GM23248 (cell line): ENCODE data around the gene FBXL5. TPM values are rescaled to one million over a fixed set of nuclear protein-coding genes. Genes with fewer than 3 reads are reported as not detected.
"Not testable (repeated sequence)": the region's sequence is repeated elsewhere in the genome, so short reads cannot be mapped to it uniquely, and the experiment has no call there.

Experiments used
- DNase-seq: peaks from one replicate; pipeline ENCODE4 v3.0.0-alpha.2; 2015
- H2AFZ ChIP-seq: fragments of 200-600 bp; sonication (generic); 2 replicates; pipeline ENCODE4 v1.6.1; 2016; ENCODE audit warnings: antibody characterized with exemption
- H3F3A ChIP-seq: fragments of 200-600 bp; sonication (generic); 2 replicates; pipeline ENCODE4 v1.6.1; 2016; ENCODE audit warnings: mild to moderate bottlenecking, antibody characterized with exemption, mixed run types; ENCODE audit not compliant: insufficient read depth
- H3K27ac ChIP-seq: fragments of 200-600 bp; sonication (generic); 2 replicates; pipeline ENCODE4 v1.5.1; 2016; ENCODE audit warnings: mild to moderate bottlenecking
- H3K27me3 ChIP-seq: fragments of 200-600 bp; sonication (generic); replicated peaks from 2 replicates; pipeline ENCODE4 v1.6.1; 2016; ENCODE audit warnings: mild to moderate bottlenecking; ENCODE audit not compliant: insufficient read depth
- H3K36me3 ChIP-seq: fragments of 200-600 bp; sonication (generic); 2 replicates; pipeline ENCODE4 v1.6.1; 2016; ENCODE audit warnings: low read depth, mild to moderate bottlenecking
- H3K4me1 ChIP-seq: fragments of 200-600 bp; sonication (generic); 2 replicates; pipeline ENCODE4 v1.6.1; 2016; ENCODE audit warnings: mild to moderate bottlenecking; ENCODE audit not compliant: insufficient read depth
- H3K4me2 ChIP-seq: fragments of 200-600 bp; sonication (generic); one replicate; pipeline ENCODE4 v1.6.1; 2016; ENCODE audit warnings: mild to moderate bottlenecking; ENCODE audit not compliant: unreplicated experiment
- H3K4me3 ChIP-seq: fragments of 200-600 bp; sonication (generic); 2 replicates; pipeline ENCODE4 v1.5.1; 2016; ENCODE audit warnings: mild to moderate bottlenecking
- H3K79me2 ChIP-seq: fragments of 200-600 bp; sonication (generic); 2 replicates; pipeline ENCODE4 v1.6.1; 2016; ENCODE audit warnings: mild to moderate bottlenecking; ENCODE audit not compliant: insufficient read depth
- H3K9ac ChIP-seq: fragments of 200-600 bp; sonication (generic); 2 replicates; pipeline ENCODE4 v1.6.1; 2016; ENCODE audit warnings: mild to moderate bottlenecking
- H3K9me2 ChIP-seq: fragments of 200-600 bp; sonication (generic); 2 replicates; pipeline ENCODE4 v1.6.1; 2016; ENCODE audit warnings: mixed run types, mild to moderate bottlenecking, moderate library complexity; ENCODE audit not compliant: insufficient read depth
- H3K9me3 ChIP-seq: fragments of 200-600 bp; sonication (generic); one replicate; pipeline ENCODE4 v1.6.1; 2017; ENCODE audit warnings: low read depth
- H4K20me1 ChIP-seq: fragments of 200-600 bp; sonication (generic); 2 replicates; pipeline ENCODE4 v1.6.0; 2016; ENCODE audit not compliant: insufficient read depth
- EZH2 ChIP-seq: fragments of 200-600 bp; sonication (generic); IDR thresholded peaks from 2 replicates; pipeline ENCODE4 v1.6.1; 2018; ENCODE audit warnings: antibody characterized with exemption, mild to moderate bottlenecking; ENCODE audit not compliant: insufficient read depth, poor library complexity, severe bottlenecking
- EZH2phosphoT487 ChIP-seq: fragments of 200-600 bp; sonication (generic); IDR thresholded peaks from 2 replicates; pipeline ENCODE4 v1.6.1; 2018; ENCODE audit warnings: antibody characterized with exemption, moderate library complexity, mild to moderate bottlenecking, low read depth; ENCODE audit not compliant: insufficient read depth
- WGBS, 2 experiments: methylation state at CpG; one replicate each; pipeline ENCODE4 v1.1.6; 2015 to 2017; ENCODE audit warnings: low lambda C conversion rate in 2 of 2, low coverage in 1 of 2; ENCODE audit errors: missing lambda C conversion rate in 2 of 2; 5-methylcytosine and 5-hydroxymethylcytosine counted together
- in situ Hi-C: fragments of 300-500 bp; cut with MboI; formaldehyde crosslinking; loops from 2 replicates; pipeline ENCODE4 v1.15.0; 2020
- polyA plus RNA-seq: library from polyadenylated mRNA; unstranded; fragments of >200 nt; fragmentation: Nextera tagmentation; extraction: Ambion mirVana; gene quantifications from 2 replicates; pipeline ENCODE4 v1.2.1, GENCODE V29; 2016
- total RNA-seq: library from RNA; depleted of rRNA; stranded (reverse); fragments of >200 nt; shearing (Covaris generic); gene quantifications from 2 replicates; pipeline ENCODE4 v1.2.3, GENCODE V29; 2014

Gene FBXL5
- total and polyA plus RNA-seq, 2 experiments from 2014 or later = 55.6 to 82.7 TPM

GRCh38 chr4:15649914-15650545, 5.1 kb downstream of the FBXL5 start:
- Histone ChIP-seq H3K4me2 (peak overlapping the region; percentile 50), H3K9ac (no peak overlapping the region), H3K9me3 (no peaks in the 10 kb centered on the region), H3F3A (peaks cover 24% of the 10 kb centered on the region), H3K36me3 (no peaks in the 10 kb centered on the region), H3K9me2 (no peaks in the 10 kb centered on the region), H3K79me2 (peaks cover 97% of the 10 kb centered on the region), H3K4me3 (no peak overlapping the region), H3K27me3 (no peaks in the 10 kb centered on the region), H2AFZ (no peak overlapping the region), H3K4me1 (peaks cover 42% of the 10 kb centered on the region), H4K20me1 (peaks cover 30% of the 10 kb centered on the region; the same call in 1 of the 2 replicates), H3K27ac (no peak overlapping the region)
- WGBS, 2 experiments = 55 to 57% methylated on average over 5 of the region's 5 CpGs
- TF ChIP-seq EZH2phosphoT487 = no peak
- no peak for TF ChIP-seq EZH2
- in situ Hi-C loops = no loop called here
- DNase-seq = peak; percentile 70

- no peaks in the 10 kb centered on the region for H3K9me3 ChIP-seq
- no peak for DNase-seq
- H3K9ac ChIP-seq = no peak overlapping the region
- H3K27me3 ChIP-seq = no peaks in the 10 kb centered on the region
- H3K36me3 ChIP-seq = no peaks in the 10 kb centered on the region
- no peak overlapping the region for H3K4me2 ChIP-seq
- TF ChIP-seq EZH2 (no peak), EZH2phosphoT487 (no peak)
- H3K4me1 ChIP-seq = peaks cover 40% of the 10 kb centered on the region
- in situ Hi-C loops = no loop called here
- peaks cover 30% of the 10 kb centered on the region; the same call in 1 of the 2 replicates for H4K20me1 ChIP-seq
- H3K9me2 ChIP-seq = no peaks in the 10 kb centered on the region
- H3F3A ChIP-seq = peaks cover 14% of the 10 kb centered on the region
- H3K4me3 ChIP-seq = no peak overlapping the region
- 75 to 78% methylated on average over 2 of the region's 2 CpGs for WGBS, 2 experiments
- no peak overlapping the region for H2AFZ ChIP-seq
- peaks cover 100% of the 10 kb centered on the region for H3K79me2 ChIP-seq
- H3K27ac ChIP-seq = no peak overlapping the region
Measured at GRCh38 chr4:15648600-15648999, 6.6 kb downstream of the FBXL5 start.

- Histone ChIP-seq H3K27me3 (no peaks in the 10 kb centered on the region), H4K20me1 (peaks cover 3% of the 10 kb centered on the region; the same call in 1 of the 2 replicates), H3K36me3 (peaks cover 52% of the 10 kb centered on the region), H2AFZ (no peak overlapping the region), H3K4me2 (no peak overlapping the region), H3K9me2 (no peaks in the 10 kb centered on the region), H3K4me1 (no peaks in the 10 kb centered on the region), H3K79me2 (peaks cover 94% of the 10 kb centered on the region), H3K9me3 (no peaks in the 10 kb centered on the region), H3F3A (no peaks in the 10 kb centered on the region), H3K27ac (no peak overlapping the region), H3K9ac (no peak overlapping the region), H3K4me3 (no peak overlapping the region)
- WGBS, 2 experiments = 92 to 95% methylated on average over 6 of the region's 6 CpGs
- DNase-seq = no peak
- in situ Hi-C loops = no loop called here
- TF ChIP-seq EZH2 = no peak
- no peak for TF ChIP-seq EZH2phosphoT487
Measured at GRCh38 chr4:15638418-15638817, 16.7 kb downstream of the FBXL5 start.

GRCh38 chr4:15636818-15637217, 18.3 kb downstream of the FBXL5 start:
- H3K9me2 ChIP-seq = no peaks in the 10 kb centered on the region
- H4K20me1 ChIP-seq = peaks cover 3% of the 10 kb centered on the region; the same call in 1 of the 2 replicates
- DNase-seq = no peak
- H3K79me2 ChIP-seq = peaks cover 78% of the 10 kb centered on the region
- TF ChIP-seq EZH2 (no peak), EZH2phosphoT487 (no peak)
- H3K9ac ChIP-seq = no peak overlapping the region
- in situ Hi-C loops = no loop called here
- no peaks in the 10 kb centered on the region for H3F3A ChIP-seq
- no peaks in the 10 kb centered on the region for H3K27me3 ChIP-seq
- no peak overlapping the region for H3K27ac ChIP-seq
- no peak overlapping the region for H3K4me3 ChIP-seq
- H3K4me1 ChIP-seq = no peaks in the 10 kb centered on the region
- H3K36me3 ChIP-seq = peaks cover 52% of the 10 kb centered on the region
- no peaks in the 10 kb centered on the region for H3K9me3 ChIP-seq
- 96 to 97% methylated on average over 1 of the region's 1 CpG for WGBS, 2 experiments
- H3K4me2 ChIP-seq = no peak overlapping the region
- H2AFZ ChIP-seq = no peak overlapping the region

GRCh38 chr4:15617407-15617806, 37.8 kb downstream of the FBXL5 start:
- H2AFZ ChIP-seq, H3K9me2 ChIP-seq, H3K4me1 ChIP-seq, in situ Hi-C loops, H3K4me3 ChIP-seq, H3K27ac ChIP-seq, H4K20me1 ChIP-seq, H3K9ac ChIP-seq, H3F3A ChIP-seq, H3K27me3 ChIP-seq, H3K4me2 ChIP-seq, DNase-seq, H3K9me3 ChIP-seq: not testable (repeated sequence)
- peaks cover 94% of the 10 kb centered on the region for H3K79me2 ChIP-seq
- 91 to 92% methylated on average over 5 of the region's 5 CpGs for WGBS, 2 experiments
- H3K36me3 ChIP-seq = peaks cover 26% of the 10 kb centered on the region; the same call in 1 of the 2 replicates

GRCh38 chr4:15614891-15615290, 40.3 kb downstream of the FBXL5 start:
- H3K9ac ChIP-seq, H3K27me3 ChIP-seq, in situ Hi-C loops, H3K9me2 ChIP-seq, DNase-seq, H4K20me1 ChIP-seq, H3F3A ChIP-seq, H2AFZ ChIP-seq, H3K27ac ChIP-seq, H3K9me3 ChIP-seq, H3K4me1 ChIP-seq, H3K4me3 ChIP-seq, H3K4me2 ChIP-seq: not testable (repeated sequence)
- 97 to 100% methylated on average over 9 to 23 of the region's 24 CpGs for WGBS, 2 experiments
- H3K79me2 ChIP-seq = peaks cover 94% of the 10 kb centered on the region
- peaks cover 28% of the 10 kb centered on the region for H3K36me3 ChIP-seq
